K562 (cell line): Measurements from ENCODE around the gene DNAJC15. TPM values are rescaled to one million over a fixed set of nuclear protein-coding genes. Genes with fewer than 3 reads are reported as not detected.

Experiments used
- ATAC-seq: fragments of 200-7000 bp; cut with Tn5 transposase; 3 replicates; pipeline ENCODE4 v1.9.1; 2020; ENCODE audit warnings: moderate library complexity
- BruUV-seq: library from RNA; stranded (reverse); fragments of 400-500 nt; replicated peaks from 2 replicates; lab custom pipeline; 2021; lab: Mats Ljungman, UMichigan
- CTCF ChIA-PET: fragments of 300-600 bp; formaldehyde crosslinking; extraction: SDS; loops from one replicate; lab custom pipeline; 2021; ENCODE audit warnings: low intra/inter-chr PET ratio; lab: Yijun Ruan, JAX
- POLR2A ChIA-PET: fragments of 300-600, 350-650 bp; sonication (Branson Sonifier 250); formaldehyde crosslinking; extraction: SDS; loops from one replicate; lab custom pipeline; 2021; ENCODE audit warnings: antibody characterized with exemption, inconsistent platforms; lab: Yijun Ruan, JAX
- DNase-seq, 4 experiments: peaks; one replicate each; pipeline versions ENCODE4 v3.0.0 to v3.0.0-alpha.2; 2011 to 2018; ENCODE audit warnings: low spot score in 3 of 4, mixed read lengths in 3 of 4; ENCODE audit errors: extremely low read depth in 1 of 4
- FAIRE-seq: peaks from 2 replicates; lab custom pipeline; 2011; peaks lifted over from hg19 to GRCh38; lab: Jason Lieb, UNC
- H2AFZ ChIP-seq: 2 replicates; pipeline ENCODE4 v1.6.0; 2011; ENCODE audit warnings: low read depth, low read length, control low read depth, inconsistent platforms
- H3K27ac ChIP-seq: fragments of 200-600 bp; 3 replicates; pipeline ENCODE4 v1.8.0; 2011; ENCODE audit warnings: low read depth, mild to moderate bottlenecking, control low read depth, inconsistent platforms, low read length, moderate library complexity, mixed read lengths; ENCODE audit errors: extremely low read depth
- H3K27me3 ChIP-seq, 2 experiments: fragments of 300-600 bp in 1 of 2; 2 replicates in 1 of 2; 3 replicates in 1 of 2; pipeline versions ENCODE4 v1.6.0 to v1.8.0; 2011; ENCODE audit warnings: inconsistent platforms in 2 of 2, low read length in 2 of 2, mild to moderate bottlenecking in 1 of 2, mixed read lengths in 1 of 2, moderate library complexity in 1 of 2; ENCODE audit not compliant: control insufficient read depth in 2 of 2, insufficient read depth in 2 of 2
- H3K36me3 ChIP-seq: fragments of 300-600 bp; 3 replicates; pipeline ENCODE4 v1.8.0; 2011; ENCODE audit warnings: mild to moderate bottlenecking, low read length, inconsistent platforms; ENCODE audit not compliant: control insufficient read depth, insufficient read depth
- H3K4me1 ChIP-seq, 2 experiments: fragments of 200-600 bp in 1 of 2; replicated peaks in 1 of 2; 2 replicates in 1 of 2; 3 replicates in 1 of 2; pipeline versions ENCODE4 v1.5.1 to v1.8.0; 2011; ENCODE audit warnings: inconsistent platforms in 2 of 2, low read length in 2 of 2, mild to moderate bottlenecking in 1 of 2, mixed read lengths in 1 of 2, moderate library complexity in 1 of 2; ENCODE audit not compliant: control insufficient read depth in 2 of 2, insufficient read depth in 2 of 2
- H3K4me2 ChIP-seq: 2 replicates; pipeline ENCODE4 v1.6.1; 2011; ENCODE audit warnings: low read length, control low read depth, inconsistent platforms, mixed read lengths; ENCODE audit not compliant: insufficient read depth
- H3K4me3 ChIP-seq: fragments of 200-600 bp; sonication (generic), shearing (Covaris generic); 2 replicates; pipeline ENCODE4 v1.5.1; 2016; ENCODE audit warnings: control low read depth, inconsistent platforms
- H3K79me2 ChIP-seq: fragments of 200-600 bp; 3 replicates; pipeline ENCODE4 v1.8.0; 2011; ENCODE audit warnings: low read length, inconsistent platforms; ENCODE audit not compliant: control insufficient read depth, insufficient read depth
- H3K9ac ChIP-seq, 2 experiments: 2 replicates each; pipeline versions ENCODE4 v1.6.0 to v1.6.1; 2011; ENCODE audit warnings: low read depth in 2 of 2, low read length in 2 of 2, control low read depth in 1 of 2, inconsistent platforms in 1 of 2, mild to moderate bottlenecking in 1 of 2, mixed read lengths in 1 of 2; ENCODE audit not compliant: insufficient read depth in 1 of 2
- H3K9me1 ChIP-seq: one replicate; pipeline ENCODE4 v1.6.0; 2011; ENCODE audit warnings: inconsistent platforms, mild to moderate bottlenecking, low read length, moderate library complexity; ENCODE audit not compliant: control insufficient read depth, insufficient read depth
- H3K9me3 ChIP-seq: replicated peaks from 2 replicates; pipeline ENCODE4 v1.5.1; 2011; ENCODE audit warnings: low read depth, low read length, inconsistent platforms; ENCODE audit not compliant: control insufficient read depth, insufficient read depth
- H4K20me1 ChIP-seq: replicated peaks from 2 replicates; pipeline ENCODE4 v1.6.1; 2011; ENCODE audit warnings: low read length, inconsistent platforms, mixed read lengths; ENCODE audit not compliant: control insufficient read depth, insufficient read depth
- EZH2 ChIP-seq: IDR thresholded peaks from 2 replicates; pipeline ENCODE4 v1.6.1; 2012; ENCODE audit warnings: low read depth, mild to moderate bottlenecking, inconsistent platforms, low read length, borderline replicate concordance
- HNRNPUL1 ChIP-seq: fragments of 200-400 bp; formaldehyde crosslinking; IDR thresholded peaks from 2 replicates; pipeline ENCODE4 v1.6.1; 2017; ENCODE audit warnings: low read length
- NFATC3 ChIP-seq: fragments of 450-650 bp; IDR thresholded peaks from 2 replicates; pipeline ENCODE4 v1.6.1; 2017; ENCODE audit warnings: mild to moderate bottlenecking
- SAFB2 ChIP-seq: fragments of 200-400 bp; formaldehyde crosslinking; IDR thresholded peaks from 2 replicates; pipeline ENCODE4 v1.6.1; 2018; ENCODE audit warnings: borderline replicate concordance, low read length, low read depth, moderate library complexity; ENCODE audit not compliant: severe bottlenecking
- ZC3H4 ChIP-seq: sonication (generic); formaldehyde crosslinking; IDR thresholded peaks from 2 replicates; pipeline ENCODE4 v1.9.0; 2021; ENCODE audit warnings: missing genetic modification reagents, borderline replicate concordance
- WGBS: fragments of 100-300 bp; shearing (Covaris generic); methylation state at CpG from one replicate; pipeline ENCODE4 v1.1.6; 2016; ENCODE audit warnings: low coverage, mixed read lengths; ENCODE audit not compliant: insufficient coverage; ENCODE audit errors: missing lambda C conversion rate; 5-methylcytosine and 5-hydroxymethylcytosine counted together
- in situ Hi-C: fragments of 300-500 bp; cut with MboI; formaldehyde crosslinking; loops from 4 replicates; pipeline ENCODE4 v1.15.0; 2018; ENCODE audit warnings: inconsistent platforms, mixed read lengths
- intact Hi-C: fragments of 100-400 bp; cut with micrococcal nuclease; formaldehyde crosslinking; loops from 2 replicates; pipeline ENCODE4 v1.14.2; 2022
- polyA plus RNA-seq, 8 experiments: library from polyadenylated mRNA; depleted of rRNA in 4 of 8; stranded (reverse) in 5 of 8; unstranded in 3 of 8; fragments of >200 nt; fragmentation: Nextera tagmentation in 2 of 8; fragmentation: Illumina TruSeq in 1 of 8; extraction: Ambion mirVana in 2 of 8; extraction: Trizol in 1 of 8; gene quantifications; 2 replicates each; pipeline versions ENCODE4 v1.2.1 to v1.2.3, GENCODE V29; 2011 to 2014; ENCODE audit warnings: inconsistent platforms in 1 of 8, missing spikeins in 1 of 8
- total RNA-seq, 7 experiments: library from RNA; depleted of rRNA in 6 of 7; stranded (reverse); fragments of >200 nt in 6 of 7; fragmentation: Illumina TruSeq in 2 of 7; extraction: Trizol in 2 of 7; gene quantifications; 2 replicates each; pipeline versions ENCODE4 v1.2.1 to v1.2.3, GENCODE V29; 2011 to 2021; ENCODE audit warnings: low replicate concordance in 1 of 7
- TF ChIP-seq, protein P1 (sequence below): fragments of 250-450 bp; sonication (Bioruptor Pico); IDR thresholded peaks from 2 replicates; pipeline ENCODE4 v1.5.0; 2021

DNAJC15 gene
- total and polyA plus RNA-seq, 9 of the 15 experiments (the other 6 are each of a cell fraction or from before 2014, with no cell fraction given), result 0.47 to 3.8 (median 1.0) TPM

DNA sequence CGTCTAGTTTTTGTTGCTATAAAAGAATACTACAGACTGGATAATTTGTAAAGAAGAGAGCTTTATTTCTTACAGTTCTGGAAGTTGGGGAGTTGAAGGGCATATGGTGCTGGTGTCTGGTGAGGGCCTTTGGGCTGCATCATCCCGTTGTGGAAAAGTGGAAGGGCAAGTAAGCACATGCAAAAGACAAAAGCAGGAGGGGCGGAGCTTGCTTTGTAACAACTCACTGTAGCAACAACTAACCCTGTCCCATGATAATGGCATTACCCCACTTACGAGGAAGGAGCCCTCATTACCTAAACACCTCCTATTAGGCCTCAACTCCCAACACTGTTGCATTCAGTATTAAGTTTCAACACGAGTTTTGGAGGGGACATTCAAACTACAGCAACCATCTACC is 7.2 kb upstream of the DNAJC15 start:
- WGBS, result 6% methylated on average over 5 of the region's 5 CpGs
- Histone ChIP-seq H3K9ac (no peak overlapping the region), H3K27ac (no peak overlapping the region), H4K20me1 (no peaks in the 10 kb centered on the region), H3K4me2 (no peak overlapping the region), H2AFZ (no peak overlapping the region), H3K79me2 (no peaks in the 10 kb centered on the region), H3K4me3 (no peak overlapping the region), H3K9me1 (no peaks in the 10 kb centered on the region), H3K27me3 (no peaks in the 10 kb centered on the region), H3K9me3 (no peaks in the 10 kb centered on the region), H3K36me3 (no peaks in the 10 kb centered on the region), H3K4me1 (no peaks in the 10 kb centered on the region)
- TF ChIP-seq SAFB2 (no peak), ZC3H4 (CRISPR knock-in tag) (no peak), EZH2 (no peak)
- TF ChIP-seq, protein P1, sequence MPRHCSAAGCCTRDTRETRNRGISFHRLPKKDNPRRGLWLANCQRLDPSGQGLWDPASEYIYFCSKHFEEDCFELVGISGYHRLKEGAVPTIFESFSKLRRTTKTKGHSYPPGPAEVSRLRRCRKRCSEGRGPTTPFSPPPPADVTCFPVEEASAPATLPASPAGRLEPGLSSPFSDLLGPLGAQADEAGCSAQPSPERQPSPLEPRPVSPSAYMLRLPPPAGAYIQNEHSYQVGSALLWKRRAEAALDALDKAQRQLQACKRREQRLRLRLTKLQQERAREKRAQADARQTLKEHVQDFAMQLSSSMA (CRISPR knock-in tag), result no peak
- in situ Hi-C loops (no loop called here), intact Hi-C loops (no loop called here)
- ATAC-seq (no peak), FAIRE-seq (no peak), DNase-seq (no peak)
- BruUV-seq, result no TSS peak
- ChIA-PET POLR2A (no interaction called here), CTCF (no interaction called here)

DNA sequence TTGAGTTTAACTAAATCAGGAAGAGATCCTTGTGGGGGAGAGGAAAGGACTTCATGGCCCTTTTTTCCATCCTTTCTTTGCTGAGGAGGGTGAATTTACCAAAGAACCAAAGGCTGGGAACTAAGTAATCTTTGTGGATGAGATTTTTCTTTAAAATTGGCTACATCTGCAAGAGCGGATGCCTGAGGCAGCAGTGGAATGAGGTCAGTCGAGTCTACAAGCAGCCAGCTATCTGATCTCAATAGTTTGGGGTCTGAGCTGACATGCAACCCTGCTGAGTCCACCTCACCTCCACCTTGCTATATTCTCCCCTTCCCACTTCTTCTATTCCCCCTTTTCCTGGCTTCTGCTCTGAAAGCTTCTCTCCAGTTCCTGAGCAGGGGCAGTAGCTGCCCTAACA is 3.6 kb upstream of the DNAJC15 start:
- POLR2A ChIA-PET, result interaction anchor here (0.9 kb wide), 1 partner anchor 27 kb away, joined by 4 read pairs; no protein-coding TSS in a partner anchor

More for the DNA sequence above, 3.6 kb upstream of the DNAJC15 start:
- H3K9me3 ChIP-seq, result no peaks in the 10 kb centered on the region
- H2AFZ ChIP-seq, result no peak overlapping the region
- H3K27me3 ChIP-seq, result peaks cover 0 to 7% of the 10 kb centered on the region in 2 experiments; a peak in 2 of 5 replicates
- DNase-seq, result no peak
- TF ChIP-seq NFATC3, result no peak
- TF ChIP-seq HNRNPUL1, result no peak
- H3K4me2 ChIP-seq, result no peak overlapping the region
- intact Hi-C loops (no loop called here), in situ Hi-C loops (no loop called here)
- H3K79me2 ChIP-seq, result no peaks in the 10 kb centered on the region
- CTCF ChIA-PET, result no interaction called here
- H3K9ac ChIP-seq, result no peak overlapping the region
- H3K4me1 ChIP-seq, result peaks cover 0 to 5% of the 10 kb centered on the region in 2 experiments; a peak in 2 of 5 replicates
- H3K4me3 ChIP-seq, result no peak overlapping the region
- no peaks in the 10 kb centered on the region for H3K9me1 ChIP-seq
- 12% methylated on average over 2 of the region's 2 CpGs for WGBS
- H3K27ac ChIP-seq, result no peak overlapping the region
- no peaks in the 10 kb centered on the region for H3K36me3 ChIP-seq
- FAIRE-seq, result no peak
- H4K20me1 ChIP-seq, result no peaks in the 10 kb centered on the region
- ATAC-seq, result no peak
- no TSS peak for BruUV-seq
